Activated T-helper 9 cell treated with anti-CD3 and anti-CD28 coated beads, Interleukin-2, amount 50 U/mL, for 16 hours (primary cell): ENCODE measurements around the gene CILP2.

ENCODE experiments used
- DNase-seq: peaks from one replicate; pipeline ENCODE4 v3.0.0-alpha.2; 2020; ENCODE audit warnings: low read depth

The CILP2 gene

DNA sequence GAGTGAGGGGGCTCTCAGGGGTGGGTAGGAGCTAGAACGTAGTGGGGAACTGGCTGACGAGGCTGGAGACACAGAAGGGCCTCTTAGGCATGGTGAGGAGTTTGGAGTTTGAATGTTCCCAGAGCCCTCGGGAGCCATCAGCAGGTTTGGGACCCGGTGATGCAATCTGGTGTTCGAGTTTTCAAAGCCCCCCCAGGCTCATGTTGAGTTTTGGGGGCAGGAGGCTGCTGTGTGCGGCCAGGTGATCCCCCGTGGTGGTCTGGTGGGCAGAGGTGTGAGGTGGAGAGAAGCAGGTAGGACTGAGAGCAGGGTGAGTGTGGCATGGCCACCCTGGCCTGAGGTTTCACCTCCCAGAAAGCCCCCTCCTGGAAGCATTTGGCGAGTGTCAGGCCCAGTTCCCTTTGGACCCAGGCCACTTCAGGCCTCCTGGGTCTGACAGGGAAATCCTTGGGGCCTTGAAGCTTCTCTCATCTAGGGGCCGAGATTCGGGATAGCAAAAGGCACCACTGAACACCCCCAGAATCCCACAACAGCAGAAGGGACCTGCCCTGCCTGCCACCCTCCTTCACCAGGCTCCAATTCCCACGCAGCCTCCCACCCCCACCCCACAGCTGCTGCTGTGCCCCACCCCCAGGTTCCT lies 8.2 kb upstream of the CILP2 start:
- DNase-seq: no peak

- DNase-seq: no peak
Observed at GRCh38 chr19:19530423-19530804, 7.7 kb upstream of the CILP2 start.

- DNase-seq: no peak
Observed at GRCh38 chr19:19530889-19531288, 7.2 kb upstream of the CILP2 start.

GRCh38 chr19:19531951-19532805 lies 5.9 kb upstream of the CILP2 start:
- DNase-seq: peak; percentile 81

DNA sequence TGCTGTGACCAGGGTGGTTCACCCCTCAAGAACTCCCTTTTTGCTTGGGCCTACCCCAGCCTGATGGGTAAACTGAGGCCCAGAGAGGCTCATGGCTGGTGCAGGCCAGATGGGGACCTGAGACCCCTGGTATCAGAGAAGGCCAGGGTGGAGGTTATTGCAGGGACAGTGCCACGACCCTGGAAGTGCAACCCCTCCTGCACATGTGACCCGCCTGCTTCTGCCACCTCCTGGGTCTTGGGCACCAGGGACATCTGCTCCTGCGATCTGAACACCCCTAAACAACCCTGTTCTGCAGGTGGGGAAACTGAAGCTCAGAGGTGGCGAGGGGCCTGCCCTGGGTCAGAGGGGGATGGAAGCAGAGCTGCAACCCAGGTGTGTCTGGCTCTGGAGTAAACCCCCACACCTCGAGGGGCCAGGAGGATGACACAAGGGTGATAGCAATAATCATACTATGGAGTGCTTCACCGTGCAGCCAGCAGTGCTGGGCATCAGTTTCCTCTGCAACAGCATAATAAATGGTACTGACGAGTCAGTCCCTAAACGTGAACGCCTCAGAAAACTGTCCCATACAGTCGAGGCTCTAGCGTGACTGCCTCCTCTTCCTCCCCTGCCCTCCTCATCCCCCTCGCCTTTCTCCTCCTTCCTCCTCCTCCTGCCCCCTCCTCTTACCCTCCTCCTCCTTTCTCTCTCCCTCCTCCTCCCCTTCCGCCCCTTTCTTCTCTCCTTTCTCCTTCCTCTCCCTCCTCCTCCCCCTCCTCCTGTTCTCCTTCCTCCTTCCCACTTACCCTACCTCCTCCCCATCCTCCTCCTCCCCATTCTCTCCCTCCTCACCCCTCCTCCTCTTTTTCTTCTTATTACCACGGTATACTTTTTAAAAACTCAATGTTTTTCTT lies 5.0 kb upstream of the CILP2 start:
- no peak for DNase-seq

DNA sequence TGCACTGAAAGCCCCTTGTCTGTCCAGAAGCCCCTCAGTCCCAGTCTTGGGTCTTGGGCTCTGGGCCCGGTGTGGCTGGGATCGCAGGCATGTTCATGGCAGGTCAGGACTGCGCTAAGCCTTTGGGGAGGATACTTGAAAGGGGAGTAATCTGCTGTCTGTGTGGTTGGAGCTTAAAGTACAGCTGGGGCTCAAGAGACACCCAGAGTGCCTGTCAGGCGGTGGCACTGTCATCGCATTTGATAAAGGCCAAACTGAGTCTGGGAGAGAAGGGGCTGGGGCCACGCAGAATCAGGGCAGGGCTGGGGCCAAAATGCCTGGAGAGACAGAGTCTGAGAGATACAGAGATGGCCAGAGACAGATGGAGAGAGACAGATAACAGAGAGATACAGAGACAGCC lies 4.2 kb upstream of the CILP2 start:
- no peak for DNase-seq

GRCh38 chr19:19534556-19535265 lies 3.4 kb upstream of the CILP2 start:
- no peak for DNase-seq

DNA sequence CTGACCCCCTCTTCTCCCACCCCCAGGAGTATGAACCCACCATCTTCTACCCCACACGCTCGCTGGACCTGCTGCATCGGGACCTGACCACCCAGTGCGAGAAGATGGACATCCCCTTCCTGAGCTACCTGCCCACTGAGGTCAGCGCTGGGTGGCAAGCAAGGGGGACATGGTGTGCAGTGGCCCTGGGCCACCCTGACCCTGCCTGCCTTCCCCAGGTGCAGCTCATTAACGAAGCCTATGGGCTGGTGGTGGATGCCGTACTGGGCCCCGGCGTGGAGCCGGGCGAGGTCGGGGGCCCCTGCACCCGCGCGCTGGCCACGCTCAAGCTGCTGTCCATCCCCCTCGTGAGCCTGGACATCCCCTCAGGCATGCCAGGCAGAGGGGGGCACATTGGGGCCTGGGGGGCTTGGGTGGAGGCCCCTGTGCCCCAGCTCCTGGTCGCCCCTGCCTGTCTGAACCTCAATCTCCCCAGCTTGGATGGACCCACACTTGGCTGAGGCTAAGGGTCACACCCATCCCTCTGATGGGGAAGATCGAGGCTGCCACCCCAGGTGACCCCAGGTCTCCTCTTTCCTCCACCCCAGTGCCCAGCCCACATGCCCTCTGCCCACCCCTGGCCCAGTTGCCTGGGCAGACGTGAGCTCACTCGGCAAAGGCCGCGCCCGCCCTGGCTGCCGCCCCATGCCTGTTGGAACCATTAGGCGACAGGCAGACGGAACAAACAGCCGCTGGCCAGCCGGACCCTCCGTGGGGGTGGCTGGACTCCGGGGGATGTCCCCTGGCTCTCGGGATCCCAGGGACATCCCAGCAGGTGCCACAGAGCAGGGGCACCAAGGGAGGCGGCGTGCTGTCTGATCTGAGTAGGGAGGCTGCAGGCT lies 2.5 kb upstream of the CILP2 start:
- no peak for DNase-seq

- no peak for DNase-seq
Observed at GRCh38 chr19:19537075-19538048, 703 bp upstream of the CILP2 start.

DNA sequence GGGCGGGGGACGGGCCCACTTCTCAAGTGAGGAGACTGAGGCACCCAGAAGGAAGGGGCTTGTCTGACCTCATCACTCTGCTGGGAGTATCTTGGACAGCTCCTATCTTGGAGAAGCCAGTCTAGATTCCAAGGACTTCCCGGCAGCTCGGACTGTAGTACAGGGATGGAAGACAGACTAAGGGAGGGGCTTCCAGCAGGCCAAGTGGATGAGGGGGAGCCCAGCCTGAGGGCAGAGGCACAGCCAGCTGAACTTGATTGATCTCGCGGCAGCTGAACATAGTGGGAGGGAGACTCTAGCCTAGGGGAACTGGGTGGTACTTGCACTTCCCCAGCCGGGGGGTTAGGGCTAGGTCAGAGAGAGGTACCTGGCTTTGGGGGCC lies 711 bp downstream of the CILP2 start:
- DNase-seq: no peak

DNA sequence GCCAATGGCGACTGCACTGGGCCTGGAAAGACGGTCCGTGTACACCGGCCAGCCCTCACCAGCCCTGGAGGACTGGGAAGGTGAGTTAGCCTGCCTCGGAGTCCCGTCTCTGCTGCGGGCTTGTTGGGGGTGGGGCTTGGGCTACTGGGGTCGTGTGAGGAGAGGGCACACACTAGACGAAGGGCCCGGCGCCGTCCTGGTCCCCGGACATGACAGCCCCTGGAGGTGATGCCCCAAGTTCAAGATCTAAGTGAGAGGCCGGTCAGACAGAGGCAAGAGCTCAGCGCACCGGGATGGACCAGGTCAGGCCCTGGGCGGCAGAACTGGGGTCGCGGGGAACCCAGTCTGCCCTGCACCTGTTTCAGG lies 1.6 kb downstream of the CILP2 start:
- DNase-seq: no peak

- DNase-seq: peak; percentile 53
Observed at GRCh38 chr19:19540064-19540714, 2.1 kb downstream of the CILP2 start.

- DNase-seq: peak; percentile 64
Observed at GRCh38 chr19:19540715-19541515, 2.9 kb downstream of the CILP2 start.

- DNase-seq: no peak
Observed at GRCh38 chr19:19541616-19542015, 3.6 kb downstream of the CILP2 start.

DNA sequence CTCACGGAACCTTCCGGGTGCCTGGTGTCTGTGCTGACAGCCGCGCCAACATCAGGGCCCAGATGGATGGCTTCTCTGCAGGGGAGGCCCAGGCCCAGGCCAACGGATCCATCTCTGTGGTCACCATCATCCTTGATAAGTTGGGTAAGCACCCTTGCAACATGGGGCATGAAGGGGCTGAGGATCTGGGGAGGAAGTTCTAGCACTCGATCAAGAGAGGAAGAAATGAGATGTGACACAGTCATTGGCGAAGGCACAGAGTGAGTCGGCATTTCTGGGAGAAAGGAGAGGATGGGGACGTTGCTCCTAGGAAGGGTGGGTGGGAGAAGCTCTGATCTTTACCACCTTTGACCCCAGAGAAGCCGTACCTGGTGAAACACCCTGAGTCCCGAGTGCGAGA lies 4.4 kb downstream of the CILP2 start:
- no peak for DNase-seq

DNA sequence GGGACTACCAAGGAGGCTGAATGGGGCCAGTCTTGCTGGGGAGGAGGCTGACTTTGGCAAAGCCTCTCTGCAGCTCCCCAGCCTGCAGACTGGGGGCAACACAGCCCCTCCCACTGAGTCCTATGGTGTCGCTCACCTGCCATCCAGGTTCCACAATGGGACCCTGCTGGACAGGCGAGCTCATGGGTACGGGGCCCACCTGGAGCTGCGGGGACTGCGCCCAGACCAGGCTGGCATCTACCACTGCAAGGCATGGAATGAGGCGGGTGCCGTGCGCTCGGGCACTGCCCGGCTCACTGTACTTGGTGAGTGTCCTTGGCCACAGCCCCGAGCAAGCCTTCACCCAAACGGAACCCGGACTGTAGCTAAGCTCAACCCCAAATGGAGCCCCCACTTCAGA lies 5.0 kb downstream of the CILP2 start:
- no peak for DNase-seq

GRCh38 chr19:19543640-19544039 lies 5.6 kb downstream of the CILP2 start:
- no peak for DNase-seq

- no peak for DNase-seq
Observed at GRCh38 chr19:19544257-19544953, 6.3 kb downstream of the CILP2 start.
